NOMO-1 treated with dmso at 0.1 percent for 144 hours (cell line): ENCODE results near the gene WFIKKN1.

Experiments
- DNase-seq: peaks from one replicate; lab custom pipeline; 2025; ENCODE audit not compliant: unreplicated experiment; lab: John Stamatoyannopoulos, UW

The WFIKKN1 gene

DNA sequence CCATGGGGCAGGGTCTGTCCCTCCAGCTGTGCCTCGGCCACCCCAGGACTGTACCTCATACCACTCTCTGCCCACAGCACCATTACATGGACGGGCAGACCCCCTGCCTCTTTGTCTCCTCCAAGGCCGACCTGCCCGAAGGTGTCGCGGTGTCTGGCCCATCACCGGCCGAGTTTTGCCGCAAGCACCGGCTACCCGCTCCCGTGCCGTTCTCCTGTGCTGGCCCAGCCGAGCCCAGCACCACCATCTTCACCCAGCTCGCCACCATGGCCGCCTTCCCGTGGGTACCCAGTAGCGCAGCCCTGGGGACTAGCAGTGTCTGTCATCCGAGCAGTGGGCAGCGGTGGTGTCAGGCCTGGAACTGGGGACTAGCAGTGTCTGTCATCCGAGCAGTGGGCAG is 42.1 kb downstream of the WFIKKN1 start:
- DNase-seq, result no peak

DNA sequence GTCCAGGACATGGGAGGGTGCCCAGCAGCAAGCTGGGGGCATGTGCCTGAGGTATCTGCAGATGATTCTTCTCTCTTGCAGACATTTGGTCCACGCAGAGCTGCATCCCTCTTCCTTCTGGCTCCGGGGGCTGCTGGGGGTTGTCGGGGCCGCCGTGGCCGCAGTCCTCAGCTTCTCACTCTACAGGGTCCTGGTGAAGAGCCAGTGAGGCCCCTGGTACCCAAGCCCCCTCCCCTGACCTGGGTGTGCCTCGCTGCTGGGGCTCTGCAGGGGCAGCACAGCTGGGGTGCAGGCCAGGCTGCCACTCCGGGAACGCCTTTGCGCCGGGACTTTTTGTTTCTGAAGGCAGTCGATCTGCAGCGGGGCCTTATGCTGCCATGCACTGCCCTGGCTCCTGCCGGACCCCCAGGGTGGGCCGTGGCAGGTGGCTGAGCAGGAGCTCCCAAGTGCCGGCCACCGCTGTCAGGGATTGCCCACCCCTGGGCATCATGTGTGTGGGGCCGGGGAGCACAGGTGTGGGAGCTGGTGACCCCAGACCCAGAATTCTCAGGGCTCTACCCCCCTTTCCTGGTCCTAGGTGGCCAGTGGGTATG is 42.7 kb downstream of the WFIKKN1 start:
- DNase-seq, result no peak

DNA sequence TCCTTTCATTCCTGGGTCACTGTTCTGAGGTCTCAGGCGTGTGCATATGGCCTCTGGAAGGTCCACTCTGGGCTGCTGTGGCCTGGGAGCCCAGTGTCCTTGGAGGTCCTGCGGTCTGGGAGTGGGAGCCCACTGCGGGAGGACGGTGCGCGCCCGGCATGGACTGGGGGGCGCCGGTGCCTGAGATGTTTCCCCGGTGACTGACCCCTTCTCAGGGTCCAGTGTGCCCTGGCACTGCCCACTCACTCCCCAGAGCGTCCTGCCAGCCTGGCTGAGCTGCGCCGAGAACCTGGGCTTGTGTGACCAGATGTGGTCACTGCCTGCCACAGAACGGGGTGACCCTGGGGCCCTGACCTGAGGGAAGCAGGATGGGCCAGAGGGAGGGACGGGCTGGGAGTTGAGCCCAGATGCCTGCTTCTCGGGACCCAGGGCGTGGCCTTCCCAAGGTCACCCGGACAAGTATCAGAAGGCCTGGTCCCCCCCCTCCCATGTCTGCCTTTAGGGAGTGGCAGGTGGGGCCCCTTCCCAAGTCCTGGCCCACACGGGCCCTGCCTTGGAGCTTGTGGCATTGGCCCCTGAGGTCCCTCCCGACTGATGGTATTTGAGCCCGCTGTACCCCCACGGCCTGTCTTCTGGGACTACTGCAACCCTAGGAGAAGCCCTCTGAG is 43.6 kb downstream of the WFIKKN1 start:
- no peak for DNase-seq

DNA sequence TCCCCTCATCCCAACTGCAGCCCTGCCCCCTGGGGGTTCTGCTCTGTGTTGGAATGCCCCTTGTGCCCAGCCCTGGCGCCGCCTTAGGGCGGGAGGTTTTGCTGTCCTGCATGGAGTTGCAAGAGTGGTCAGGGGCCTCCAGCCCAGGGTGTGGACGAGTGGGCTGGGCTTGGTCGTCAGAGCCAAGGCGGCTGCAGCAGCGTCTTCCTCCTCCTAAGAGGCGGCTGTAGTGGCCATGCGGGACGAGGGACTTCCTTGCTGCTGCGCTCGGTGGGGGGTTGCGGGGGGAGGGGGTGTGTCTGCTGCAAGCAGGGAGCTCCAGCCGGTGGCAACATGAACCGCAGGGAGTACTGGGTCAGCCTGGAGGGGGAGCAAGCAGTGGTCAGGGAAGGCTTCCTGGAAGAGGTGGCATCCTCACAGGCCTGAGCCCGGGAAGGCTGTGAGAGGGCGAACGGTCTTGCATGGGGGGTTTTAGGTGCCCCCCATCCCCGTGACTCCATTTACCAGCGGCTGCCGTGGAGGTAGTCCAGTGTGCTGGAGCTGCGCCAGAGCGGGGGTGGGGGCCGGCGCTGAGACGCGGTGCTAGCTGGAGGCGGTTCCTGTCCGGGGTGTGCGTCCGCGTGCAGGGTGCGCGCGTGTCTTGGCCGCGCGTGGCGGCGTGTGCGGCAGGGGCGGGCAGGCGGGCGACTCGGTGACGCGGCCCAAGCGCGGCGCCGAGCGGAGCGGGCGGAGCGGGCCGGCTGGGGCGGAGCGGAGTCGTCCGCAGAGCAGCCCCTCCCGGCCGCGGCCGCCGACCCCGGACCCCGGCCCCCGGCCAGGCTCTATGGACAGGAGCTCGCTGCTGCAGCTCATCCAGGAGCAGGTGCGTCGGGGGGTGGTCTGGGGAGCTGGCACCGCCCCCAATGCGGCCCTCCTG is 44.4 kb downstream of the WFIKKN1 start, which contains the start of gene RHBDL1:
TSS of gene RHBDL1 (plus strand) at position 704 of the 916 bp plus-strand sequence. CDS start at position 824, 120 bp downstream.
- DNase-seq, result peak; percentile 13

DNA sequence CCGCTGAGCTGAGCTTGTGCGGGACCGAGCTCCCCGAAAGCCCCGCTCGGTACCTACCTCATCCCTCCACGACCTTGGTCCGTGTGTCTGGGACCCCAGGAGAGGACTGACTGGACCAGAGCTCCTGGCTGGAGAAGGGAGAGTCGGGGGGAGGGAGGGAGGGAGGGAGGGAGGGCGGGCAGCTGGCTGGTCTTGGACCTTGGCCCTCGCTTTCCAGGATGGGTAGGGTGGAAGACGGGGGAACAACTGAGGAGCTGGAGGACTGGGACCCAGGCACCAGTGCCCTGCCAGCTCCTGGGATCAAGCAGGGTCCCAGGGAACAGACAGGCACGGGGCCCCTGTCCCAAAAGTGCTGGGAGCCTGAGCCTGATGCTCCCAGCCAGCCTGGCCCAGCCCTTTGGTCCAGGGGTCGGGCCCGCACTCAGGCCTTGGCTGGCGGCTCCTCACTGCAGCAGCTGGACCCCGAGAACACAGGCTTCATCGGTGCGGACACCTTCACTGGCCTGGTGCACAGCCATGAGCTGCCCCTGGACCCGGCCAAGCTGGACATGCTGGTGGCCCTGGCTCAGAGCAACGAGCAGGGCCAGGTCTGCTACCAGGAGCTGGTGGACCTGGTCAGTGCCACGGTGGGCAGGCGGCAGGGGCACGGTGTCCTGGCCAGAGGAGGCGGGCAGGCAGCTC is 45.2 kb downstream of the WFIKKN1 start:
- no peak for DNase-seq

DNA sequence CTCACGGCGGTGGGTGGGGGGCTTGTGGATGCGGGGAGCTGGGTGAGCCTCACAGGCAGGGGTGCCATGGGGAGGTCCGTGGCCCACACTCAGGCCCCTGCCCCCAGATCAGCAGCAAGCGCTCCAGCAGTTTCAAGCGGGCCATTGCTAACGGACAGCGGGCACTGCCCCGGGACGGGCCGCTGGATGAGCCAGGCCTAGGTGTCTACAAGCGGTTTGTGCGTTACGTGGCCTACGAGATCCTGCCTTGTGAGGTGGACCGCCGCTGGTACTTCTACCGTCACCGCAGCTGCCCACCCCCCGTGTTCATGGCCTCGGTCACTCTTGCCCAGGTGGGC is 45.7 kb downstream of the WFIKKN1 start:
- no peak for DNase-seq

DNA sequence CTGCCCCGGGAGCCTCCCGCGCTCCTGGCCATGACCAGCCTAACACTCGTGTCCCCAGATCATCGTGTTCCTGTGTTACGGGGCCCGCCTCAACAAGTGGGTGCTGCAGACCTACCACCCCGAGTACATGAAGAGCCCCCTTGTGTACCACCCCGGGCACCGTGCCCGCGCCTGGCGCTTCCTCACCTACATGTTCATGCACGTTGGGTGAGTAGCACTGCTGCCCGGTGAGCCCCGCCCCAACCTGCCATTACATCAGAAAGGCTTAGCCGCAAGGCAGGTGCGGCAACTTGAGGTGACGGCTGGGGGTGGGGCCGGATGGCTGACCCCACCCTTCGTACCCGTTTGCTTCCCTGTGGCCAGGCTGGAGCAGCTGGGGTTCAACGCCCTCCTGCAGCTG is 46.1 kb downstream of the WFIKKN1 start:
- DNase-seq, result no peak

DNA sequence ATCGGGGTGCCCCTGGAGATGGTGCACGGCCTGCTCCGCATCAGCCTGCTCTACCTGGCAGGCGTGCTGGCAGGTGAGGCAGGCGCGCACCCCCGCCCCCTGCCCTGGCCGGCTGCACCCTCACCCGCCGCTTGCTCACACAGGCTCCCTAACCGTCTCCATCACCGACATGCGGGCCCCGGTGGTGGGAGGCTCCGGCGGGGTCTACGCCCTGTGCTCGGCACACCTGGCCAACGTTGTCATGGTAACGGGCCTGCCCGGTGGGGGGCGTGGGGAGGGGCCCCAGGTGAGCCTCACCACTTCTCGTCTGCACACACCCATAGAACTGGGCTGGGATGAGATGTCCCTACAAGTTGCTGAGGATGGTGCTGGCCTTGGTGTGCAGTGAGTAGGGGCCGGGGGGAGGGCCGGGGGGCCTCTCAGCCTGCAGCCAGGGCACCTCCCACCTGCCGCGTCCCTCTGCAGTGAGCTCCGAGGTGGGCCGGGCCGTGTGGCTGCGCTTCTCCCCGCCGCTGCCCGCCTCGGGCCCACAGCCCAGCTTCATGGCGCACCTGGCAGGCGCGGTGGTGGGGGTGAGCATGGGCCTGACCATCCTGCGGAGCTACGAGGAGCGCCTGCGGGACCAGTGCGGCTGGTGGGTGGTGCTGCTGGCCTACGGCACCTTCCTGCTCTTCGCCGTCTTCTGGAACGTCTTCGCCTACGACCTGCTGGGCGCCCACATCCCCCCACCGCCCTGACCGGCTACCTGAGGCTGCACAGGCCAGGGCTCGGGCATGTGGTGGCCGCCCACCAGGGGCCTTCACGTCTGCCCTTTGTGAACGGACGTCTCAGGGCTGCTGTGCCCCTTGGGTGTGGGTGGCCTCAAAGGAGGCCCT is 46.8 kb downstream of the WFIKKN1 start:
- DNase-seq, result no peak

DNA sequence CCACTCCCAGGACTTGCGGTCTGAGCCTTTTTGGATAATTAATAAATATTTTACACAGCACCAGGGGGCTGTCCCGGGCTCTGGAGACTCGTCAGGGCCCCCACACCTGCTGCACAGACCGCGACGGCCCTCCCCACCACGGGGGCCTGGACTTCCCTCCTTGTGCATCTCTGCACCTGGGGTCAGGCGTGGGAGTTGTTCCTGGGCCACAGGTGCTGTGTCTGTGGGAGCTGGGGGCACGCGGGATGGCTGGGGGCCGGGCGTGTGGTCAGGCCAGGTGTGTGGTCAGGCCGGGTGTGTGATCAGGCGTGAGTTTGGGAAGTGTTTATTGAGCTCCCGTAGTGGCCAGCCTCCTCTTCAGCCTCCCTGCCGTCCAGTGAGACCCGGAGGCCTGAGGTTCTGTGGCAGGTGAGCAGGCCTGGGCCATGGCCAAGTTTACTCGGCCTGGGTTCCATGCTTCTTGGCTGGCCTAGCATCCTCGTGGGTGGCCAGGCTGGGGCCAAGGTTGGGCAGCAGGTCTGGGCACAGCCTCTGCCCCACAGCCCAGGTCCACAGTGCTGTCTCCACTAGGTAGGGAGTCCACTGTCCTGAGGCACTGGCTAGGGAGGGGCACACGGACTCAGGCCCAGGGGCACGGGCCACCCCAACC is 47.5 kb downstream of the WFIKKN1 start:
- DNase-seq, result no peak

DNA sequence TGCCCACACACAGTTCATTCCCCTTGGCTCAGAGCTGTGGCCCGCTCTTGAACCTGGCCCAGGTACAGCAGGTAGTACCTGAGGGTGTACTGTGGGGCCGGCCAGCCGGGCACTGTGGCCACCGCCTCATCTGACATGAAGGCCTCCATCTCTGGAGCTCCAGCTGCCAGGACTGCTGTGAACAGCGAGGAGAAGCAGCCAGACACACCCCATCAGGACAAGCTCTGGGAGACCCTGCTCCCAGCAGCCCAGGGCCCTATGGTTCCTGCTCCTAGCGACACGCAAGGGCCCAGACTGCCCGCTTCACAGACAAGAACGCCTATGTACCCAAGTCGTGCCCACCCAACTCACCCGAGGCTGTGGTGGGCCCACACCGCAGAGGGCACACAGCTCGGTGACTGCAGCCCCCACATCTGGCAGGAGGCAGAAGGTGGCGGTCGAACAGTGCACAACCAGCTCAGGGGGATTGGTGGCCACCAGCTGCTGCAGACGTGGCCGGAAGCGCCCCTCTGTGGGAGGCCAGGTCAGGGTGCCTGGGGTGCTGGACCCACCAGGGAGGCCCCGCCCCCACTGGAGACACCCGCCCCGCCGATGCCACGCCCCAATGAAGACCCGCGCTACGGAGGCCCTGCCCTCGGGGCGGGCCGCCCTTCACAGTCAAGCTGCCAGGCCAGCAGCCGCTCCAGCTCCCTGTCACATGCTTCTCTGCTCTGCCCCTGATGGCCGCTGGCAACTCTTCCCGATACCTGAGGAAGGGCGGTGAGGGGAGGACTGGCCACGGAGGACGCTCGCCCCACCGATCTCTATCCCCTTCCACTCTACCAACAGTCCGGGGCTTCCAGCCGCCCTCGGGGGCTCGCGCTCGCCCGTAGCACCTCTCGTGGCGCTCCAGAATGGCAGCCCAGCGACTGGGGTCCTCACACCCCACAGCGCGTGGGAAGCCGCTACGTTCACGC is 48.4 kb downstream of the WFIKKN1 start:
- DNase-seq, result no peak

DNA sequence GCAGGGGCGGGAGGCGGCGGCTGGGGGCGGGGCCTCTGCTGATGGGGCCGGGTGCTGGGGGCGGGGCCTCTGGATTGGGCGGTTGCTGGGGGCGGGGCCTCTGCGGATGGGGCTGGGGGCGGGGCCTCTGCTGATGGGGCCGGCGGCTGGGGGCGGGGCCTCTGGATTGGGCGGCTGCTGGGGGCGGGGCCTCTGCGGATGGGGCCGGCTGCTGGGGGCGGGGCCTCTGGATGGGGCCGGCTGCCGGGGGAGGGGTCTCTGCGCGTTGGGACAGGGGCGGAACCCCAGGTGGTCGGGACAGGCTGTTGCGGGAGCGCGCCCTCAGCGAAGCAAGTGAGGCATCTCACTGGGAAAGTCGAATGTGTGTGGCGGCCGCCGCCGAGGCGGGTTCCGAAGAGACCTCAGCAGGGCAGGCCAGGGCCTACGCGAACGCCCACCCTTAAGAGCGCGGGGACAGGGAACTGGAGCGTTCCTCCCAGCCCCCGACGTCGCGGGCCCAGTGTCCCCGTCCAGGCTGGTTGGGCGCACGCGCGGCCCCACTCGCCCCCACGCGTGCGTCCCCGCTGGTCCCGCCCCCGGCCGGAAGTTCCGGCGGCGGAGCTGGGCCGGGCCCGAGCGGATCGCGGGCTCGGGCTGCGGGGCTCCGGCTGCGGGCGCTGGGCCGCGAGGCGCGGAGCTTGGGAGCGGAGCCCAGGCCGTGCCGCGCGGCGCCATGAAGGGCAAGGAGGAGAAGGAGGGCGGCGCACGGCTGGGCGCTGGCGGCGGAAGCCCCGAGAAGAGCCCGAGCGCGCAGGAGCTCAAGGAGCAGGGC is 49.2 kb downstream of the WFIKKN1 start, which contains the start of gene STUB1:
TSS of gene STUB1 (plus strand) at position 597 of the 811 bp plus-strand sequence. CDS start at position 713, 116 bp downstream.
- DNase-seq, result peak; percentile 76

DNA sequence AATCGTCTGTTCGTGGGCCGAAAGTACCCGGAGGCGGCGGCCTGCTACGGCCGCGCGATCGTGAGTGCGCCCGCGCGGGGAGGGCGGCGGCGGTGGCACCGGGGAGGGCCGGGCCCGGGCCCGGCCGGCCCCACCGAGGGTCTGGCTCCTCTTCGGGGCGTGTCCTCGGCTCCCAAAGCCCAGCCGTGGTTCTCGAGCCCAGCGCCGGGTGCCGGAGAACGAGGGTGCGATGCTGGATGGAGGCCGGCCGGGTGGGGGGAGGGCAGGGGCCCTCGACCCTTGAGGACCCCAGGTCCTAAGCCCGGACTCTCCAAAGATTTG is 49.8 kb downstream of the WFIKKN1 start:
- no peak for DNase-seq

DNA sequence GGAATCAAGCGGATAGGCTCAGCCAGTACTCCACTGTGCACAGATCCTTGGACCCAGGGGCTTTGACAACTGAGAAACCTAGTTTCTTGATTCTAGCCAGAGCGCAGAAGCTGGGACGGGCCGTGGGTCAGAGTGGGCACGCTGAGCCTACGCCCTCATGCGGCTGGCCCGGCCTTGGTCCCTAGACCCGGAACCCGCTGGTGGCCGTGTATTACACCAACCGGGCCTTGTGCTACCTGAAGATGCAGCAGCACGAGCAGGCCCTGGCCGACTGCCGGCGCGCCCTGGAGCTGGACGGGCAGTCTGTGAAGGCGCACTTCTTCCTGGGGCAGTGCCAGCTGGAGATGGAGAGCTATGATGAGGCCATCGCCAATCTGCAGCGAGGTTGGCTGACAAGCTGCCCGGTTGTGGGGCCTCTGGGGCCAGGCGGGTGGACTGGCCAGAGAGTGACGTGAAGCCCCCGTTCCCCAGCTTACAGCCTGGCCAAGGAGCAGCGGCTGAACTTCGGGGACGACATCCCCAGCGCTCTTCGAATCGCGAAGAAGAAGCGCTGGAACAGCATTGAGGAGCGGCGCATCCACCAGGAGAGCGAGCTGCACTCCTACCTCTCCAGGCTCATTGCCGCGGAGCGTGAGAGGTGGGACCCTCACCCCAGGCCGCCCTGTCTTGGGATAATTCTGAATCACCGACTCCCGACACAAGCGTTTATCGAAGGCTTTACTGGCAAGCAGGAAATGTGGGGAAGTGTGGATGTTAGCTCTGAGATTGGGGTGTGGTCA is 50.4 kb downstream of the WFIKKN1 start:
- no peak for DNase-seq

DNA sequence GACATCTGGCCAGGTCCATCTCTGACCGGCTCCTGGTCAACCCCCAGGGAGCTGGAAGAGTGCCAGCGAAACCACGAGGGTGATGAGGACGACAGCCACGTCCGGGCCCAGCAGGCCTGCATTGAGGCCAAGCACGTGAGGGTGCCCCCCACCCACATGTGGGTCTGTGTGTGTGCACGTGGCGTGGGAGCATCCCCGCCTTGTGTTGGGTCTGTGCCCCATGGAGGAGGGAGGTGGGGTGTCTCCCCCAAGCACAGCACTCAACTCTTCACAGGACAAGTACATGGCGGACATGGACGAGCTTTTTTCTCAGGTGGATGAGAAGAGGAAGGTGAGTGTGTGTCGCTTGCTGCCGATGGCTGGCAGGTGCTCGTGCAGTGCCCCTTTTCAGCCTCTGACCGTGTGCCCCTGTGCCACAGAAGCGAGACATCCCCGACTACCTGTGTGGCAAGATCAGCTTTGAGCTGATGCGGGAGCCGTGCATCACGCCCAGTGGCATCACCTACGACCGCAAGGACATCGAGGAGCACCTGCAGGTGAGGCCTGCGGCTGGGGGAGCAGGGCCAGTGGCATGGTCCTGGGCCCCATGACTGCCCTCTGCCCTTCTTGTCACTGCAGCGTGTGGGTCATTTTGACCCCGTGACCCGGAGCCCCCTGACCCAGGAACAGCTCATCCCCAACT is 51.1 kb downstream of the WFIKKN1 start:
- DNase-seq, result no peak

DNA sequence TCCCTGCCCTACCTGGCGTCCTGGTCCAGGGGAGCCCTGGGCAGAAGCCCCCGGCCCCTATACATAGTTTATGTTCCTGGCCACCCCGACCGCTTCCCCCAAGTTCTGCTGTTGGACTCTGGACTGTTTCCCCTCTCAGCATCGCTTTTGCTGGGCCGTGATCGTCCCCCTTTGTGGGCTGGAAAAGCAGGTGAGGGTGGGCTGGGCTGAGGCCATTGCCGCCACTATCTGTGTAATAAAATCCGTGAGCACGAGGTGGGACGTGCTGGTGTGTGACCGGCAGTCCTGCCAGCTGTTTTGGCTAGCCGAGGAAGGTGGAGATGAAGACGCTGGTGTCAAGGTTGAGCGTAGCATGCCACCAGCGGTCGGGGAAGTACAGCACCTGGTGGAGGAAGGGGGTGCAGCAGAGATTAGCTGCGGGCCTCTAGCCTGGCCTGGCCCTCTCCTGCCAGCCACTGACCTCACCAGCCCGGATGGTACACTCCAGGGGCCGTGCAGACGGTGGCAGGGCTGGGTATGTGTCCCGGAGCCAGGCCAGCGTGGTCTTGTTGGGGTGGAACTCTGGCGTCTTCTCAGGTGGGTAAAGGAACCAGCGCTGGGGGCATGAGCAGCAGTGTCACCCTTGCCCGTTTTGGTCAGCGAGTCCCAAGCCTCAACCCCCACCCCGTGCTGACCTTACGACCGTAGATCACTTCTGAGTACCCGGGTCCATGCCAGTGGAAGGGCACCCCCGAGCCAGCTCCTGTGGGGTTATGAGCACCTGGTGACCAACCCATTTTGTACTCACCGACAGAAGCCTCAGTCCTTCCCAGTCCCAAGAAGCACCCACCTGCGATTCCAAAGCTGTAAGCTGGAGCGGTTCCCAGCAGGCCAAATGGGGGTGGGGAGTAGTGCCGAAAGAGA is 52.0 kb downstream of the WFIKKN1 start:
- no peak for DNase-seq
